NCI-H146 treated with DMSO at 0.1 percent for 48 hours (cell line): ENCODE measurements around the gene CRTAC1.
A peak's percentile ranks its signal among the peaks of the same experiment; 100 is the strongest.

ENCODE experiments used
- DNase-seq: peaks from one replicate; lab custom pipeline; 2025; ENCODE audit not compliant: unreplicated experiment; lab: John Stamatoyannopoulos, UW

Gene CRTAC1

GRCh38 chr10:98030093-98030821 is at the start of gene CRTAC1:
Gene CRTAC1, minus strand, starts transcription at chr10:98030621. Its CDS starts 149 bp downstream, at chr10:98030472.
- peak; percentile 19 for DNase-seq

GRCh38 chr10:98078774-98079173 is 48.4 kb upstream of the CRTAC1 start:
- DNase-seq, result no peak

- DNase-seq, result no peak
Measured at GRCh38 chr10:98077223-98077622, 46.8 kb upstream of the CRTAC1 start.

- DNase-seq, result no peak
Measured at GRCh38 chr10:98076086-98076485, 45.7 kb upstream of the CRTAC1 start.

GRCh38 chr10:98074315-98074911 is 44.0 kb upstream of the CRTAC1 start:
- DNase-seq, result no peak

GRCh38 chr10:98067165-98067564 is 36.7 kb upstream of the CRTAC1 start:
- no peak for DNase-seq

- DNase-seq, result no peak
Measured at GRCh38 chr10:98063740-98064027, 33.3 kb upstream of the CRTAC1 start.

- no peak for DNase-seq
Measured at GRCh38 chr10:98062424-98062823, 32.0 kb upstream of the CRTAC1 start.

- DNase-seq, result no peak
Measured at GRCh38 chr10:98060079-98060478, 29.7 kb upstream of the CRTAC1 start.

- no peak for DNase-seq
Measured at GRCh38 chr10:98058295-98058694, 27.9 kb upstream of the CRTAC1 start.

GRCh38 chr10:98055841-98056516 is 25.6 kb upstream of the CRTAC1 start:
- no peak for DNase-seq

GRCh38 chr10:98047009-98047741 is 16.8 kb upstream of the CRTAC1 start:
- DNase-seq, result no peak

GRCh38 chr10:98045785-98046389 is 15.5 kb upstream of the CRTAC1 start:
- peak; percentile 52 for DNase-seq

GRCh38 chr10:98041352-98042043 is 11.1 kb upstream of the CRTAC1 start:
- peak; percentile 49 for DNase-seq

GRCh38 chr10:98039690-98040381 is 9.4 kb upstream of the CRTAC1 start:
- no peak for DNase-seq

GRCh38 chr10:98038288-98038687 is 7.9 kb upstream of the CRTAC1 start:
- DNase-seq, result peak; percentile 49

- no peak for DNase-seq
Measured at GRCh38 chr10:98035599-98035998, 5.2 kb upstream of the CRTAC1 start.

- DNase-seq, result no peak
Measured at GRCh38 chr10:98033515-98033914, 3.1 kb upstream of the CRTAC1 start.

GRCh38 chr10:98031440-98031839 is 1.0 kb upstream of the CRTAC1 start:
- no peak for DNase-seq

- DNase-seq, result no peak
Measured at GRCh38 chr10:98030991-98031431, 590 bp upstream of the CRTAC1 start.
